Left hindlimb (tissue), 1 donor: ENCODE data around the gene GIPC2.
"Not testable (repeated sequence)": the region's sequence is repeated elsewhere in the genome, so short reads cannot be mapped to it uniquely, and the experiment has no call there.

Source experiments
- DNase-seq: peaks from one replicate; pipeline ENCODE4 v3.0.0-alpha.2; 2018

The GIPC2 gene

GRCh38 chr1:78070210-78070609, 24.4 kb downstream of the GIPC2 start:
- no peak for DNase-seq

GRCh38 chr1:78070758-78071157, 25.0 kb downstream of the GIPC2 start:
- DNase-seq: no peak

- no peak for DNase-seq
Measured at GRCh38 chr1:78071696-78072095, 25.9 kb downstream of the GIPC2 start.

- DNase-seq: no peak
Measured at GRCh38 chr1:78072216-78072615, 26.4 kb downstream of the GIPC2 start.

- DNase-seq: no peak
Measured at GRCh38 chr1:78073441-78073840, 27.7 kb downstream of the GIPC2 start.

- DNase-seq: no peak
Measured at GRCh38 chr1:78075621-78076020, 29.9 kb downstream of the GIPC2 start.

GRCh38 chr1:78078358-78078757, 32.6 kb downstream of the GIPC2 start:
- no peak for DNase-seq

- DNase-seq: no peak
Measured at GRCh38 chr1:78079580-78079979, 33.8 kb downstream of the GIPC2 start.

- no peak for DNase-seq
Measured at GRCh38 chr1:78080767-78081166, 35.0 kb downstream of the GIPC2 start.

GRCh38 chr1:78081980-78082860, 36.5 kb downstream of the GIPC2 start:
- DNase-seq: no peak

- DNase-seq: not testable (repeated sequence)
Measured at GRCh38 chr1:78084639-78085038, 38.9 kb downstream of the GIPC2 start.

GRCh38 chr1:78086697-78087096, 40.9 kb downstream of the GIPC2 start:
- no peak for DNase-seq

GRCh38 chr1:78088015-78088414, 42.2 kb downstream of the GIPC2 start:
- DNase-seq: no peak

GRCh38 chr1:78088486-78088885, 42.7 kb downstream of the GIPC2 start:
- no peak for DNase-seq

- no peak for DNase-seq
Measured at GRCh38 chr1:78089010-78089409, 43.2 kb downstream of the GIPC2 start.

- no peak for DNase-seq
Measured at GRCh38 chr1:78090472-78091133, 44.8 kb downstream of the GIPC2 start.

GRCh38 chr1:78091215-78091813, 45.5 kb downstream of the GIPC2 start:
- DNase-seq: no peak

- no peak for DNase-seq
Measured at GRCh38 chr1:78091886-78092285, 46.1 kb downstream of the GIPC2 start.

- no peak for DNase-seq
Measured at GRCh38 chr1:78092643-78093042, 46.9 kb downstream of the GIPC2 start.

- DNase-seq: no peak
Measured at GRCh38 chr1:78093560-78093959, 47.8 kb downstream of the GIPC2 start.

- no peak for DNase-seq
Measured at GRCh38 chr1:78094639-78095038, 48.9 kb downstream of the GIPC2 start.

GRCh38 chr1:78095593-78095992, 49.8 kb downstream of the GIPC2 start:
- DNase-seq: no peak

GRCh38 chr1:78096017-78096416, 50.3 kb downstream of the GIPC2 start:
- DNase-seq: no peak

GRCh38 chr1:78096976-78097375, 51.2 kb downstream of the GIPC2 start:
- no peak for DNase-seq
